ENCODE data around the gene UCP2.

The UCP2 gene

GRCh38 chr11:73962101-73962705 lies 20.4 kb downstream of the UCP2 start:
- intact Hi-C loops (cut with micrococcal nuclease): loop anchor here (5.0 to 10.0 kb wide), 2 partner anchors 130 to 483 kb away; no protein-coding TSS in a partner anchor

GRCh38 chr11:73961321-73961720 lies 21.3 kb downstream of the UCP2 start:
- no peak overlapping the region for H3K4me3 Mint-ChIP-seq
- H3K27ac Mint-ChIP-seq: no peak overlapping the region
- H3K4me1 Mint-ChIP-seq (ENCODE audit: low read depth): peaks cover 11% of the 10 kb centered on the region
- peaks cover 35% of the 10 kb centered on the region for H3K27me3 Mint-ChIP-seq
- intact Hi-C loops (cut with micrococcal nuclease): loop anchor here (5.0 to 10.0 kb wide), 2 partner anchors 131 to 483 kb away; no protein-coding TSS in a partner anchor
- H3K9me3 Mint-ChIP-seq: no peaks in the 10 kb centered on the region
- H3K36me3 Mint-ChIP-seq (ENCODE audit: low read depth): no peaks in the 10 kb centered on the region

More at GRCh38 chr11:73962101-73962705, 20.4 kb downstream of the UCP2 start:
- Mint-ChIP-seq H3K27ac (no peak overlapping the region), H3K4me1 (ENCODE audit: low read depth) (peaks cover 10% of the 10 kb centered on the region), H3K4me3 (no peak overlapping the region), H3K36me3 (ENCODE audit: low read depth) (no peaks in the 10 kb centered on the region), H3K9me3 (no peaks in the 10 kb centered on the region), H3K27me3 (peaks cover 26% of the 10 kb centered on the region)

GRCh38 chr11:73958521-73959141 lies 24.0 kb downstream of the UCP2 start:
- no peak overlapping the region for H3K27ac Mint-ChIP-seq
- no peak overlapping the region for H3K4me3 Mint-ChIP-seq
- intact Hi-C loops (cut with micrococcal nuclease): no loop called here
- H3K9me3 Mint-ChIP-seq: no peaks in the 10 kb centered on the region
- no peaks in the 10 kb centered on the region for H3K36me3 Mint-ChIP-seq (ENCODE audit: low read depth)
- peaks cover 27% of the 10 kb centered on the region for H3K27me3 Mint-ChIP-seq
- H3K4me1 Mint-ChIP-seq (ENCODE audit: low read depth): peaks cover 5% of the 10 kb centered on the region

GRCh38 chr11:73957654-73958361 lies 24.8 kb downstream of the UCP2 start:
- Mint-ChIP-seq H3K4me3 (no peak overlapping the region), H3K9me3 (no peaks in the 10 kb centered on the region), H3K4me1 (ENCODE audit: low read depth) (peaks cover 5% of the 10 kb centered on the region), H3K27ac (no peak overlapping the region), H3K36me3 (ENCODE audit: low read depth) (no peaks in the 10 kb centered on the region), H3K27me3 (peaks cover 27% of the 10 kb centered on the region)
- intact Hi-C loops (cut with micrococcal nuclease): no loop called here

GRCh38 chr11:73956876-73957653 lies 25.6 kb downstream of the UCP2 start:
- Mint-ChIP-seq H3K4me1 (ENCODE audit: low read depth) (peaks cover 5% of the 10 kb centered on the region), H3K27me3 (peaks cover 27% of the 10 kb centered on the region), H3K36me3 (ENCODE audit: low read depth) (no peaks in the 10 kb centered on the region), H3K27ac (no peak overlapping the region), H3K9me3 (no peaks in the 10 kb centered on the region), H3K4me3 (no peak overlapping the region)
- intact Hi-C loops (cut with micrococcal nuclease): no loop called here

GRCh38 chr11:73951797-73952196 lies 30.8 kb downstream of the UCP2 start:
- H3K4me3 Mint-ChIP-seq: no peak overlapping the region
- no peaks in the 10 kb centered on the region for H3K36me3 Mint-ChIP-seq (ENCODE audit: low read depth)
- H3K4me1 Mint-ChIP-seq (ENCODE audit: low read depth): peaks cover 5% of the 10 kb centered on the region
- no peak overlapping the region for H3K27ac Mint-ChIP-seq
- intact Hi-C loops (cut with micrococcal nuclease): no loop called here
- H3K9me3 Mint-ChIP-seq: no peaks in the 10 kb centered on the region
- H3K27me3 Mint-ChIP-seq: peaks cover 10% of the 10 kb centered on the region

- Mint-ChIP-seq H3K4me3 (no peak within 1 kb of the TSS), H3K27me3 (peaks cover 3% of the 10 kb centered on the region), H3K9me3 (no peaks in the 10 kb centered on the region), H3K36me3 (ENCODE audit: low read depth) (no peaks in the 10 kb centered on the region), H3K4me1 (ENCODE audit: low read depth) (peaks cover 2% of the 10 kb centered on the region), H3K27ac (no peak within 1 kb of the TSS)
- intact Hi-C loops (cut with micrococcal nuclease): no loop called here
These were observed 31.6 kb downstream of the UCP2 start, which contains the start of gene DNAJB13 for GRCh38 chr11:73950869-73951710. TSS of gene DNAJB13 (plus strand) at chr11:73951026. CDS start at chr11:73951070, 44 bp downstream.

GRCh38 chr11:73949912-73950311 lies 32.7 kb downstream of the UCP2 start:
- Mint-ChIP-seq H3K4me1 (ENCODE audit: low read depth) (peaks cover 2% of the 10 kb centered on the region), H3K4me3 (no peak overlapping the region), H3K27ac (no peak overlapping the region), H3K9me3 (no peaks in the 10 kb centered on the region), H3K36me3 (ENCODE audit: low read depth) (no peaks in the 10 kb centered on the region), H3K27me3 (no peaks in the 10 kb centered on the region)
- intact Hi-C loops (cut with micrococcal nuclease): no loop called here

GRCh38 chr11:73949246-73949645 lies 33.4 kb downstream of the UCP2 start:
- intact Hi-C loops (cut with micrococcal nuclease): no loop called here
- Mint-ChIP-seq H3K9me3 (no peaks in the 10 kb centered on the region), H3K36me3 (ENCODE audit: low read depth) (no peaks in the 10 kb centered on the region), H3K4me3 (no peak overlapping the region), H3K4me1 (ENCODE audit: low read depth) (peaks cover 5% of the 10 kb centered on the region), H3K27me3 (no peaks in the 10 kb centered on the region), H3K27ac (no peak overlapping the region)

GRCh38 chr11:73946798-73947458 lies 35.7 kb downstream of the UCP2 start:
- intact Hi-C loops (cut with micrococcal nuclease): no loop called here
- Mint-ChIP-seq H3K36me3 (ENCODE audit: low read depth) (no peaks in the 10 kb centered on the region), H3K27ac (no peak overlapping the region), H3K27me3 (no peaks in the 10 kb centered on the region), H3K4me1 (ENCODE audit: low read depth) (peaks cover 5% of the 10 kb centered on the region), H3K9me3 (peaks cover 3% of the 10 kb centered on the region), H3K4me3 (no peak overlapping the region)

- Mint-ChIP-seq H3K9me3 (peaks cover 14% of the 10 kb centered on the region), H3K36me3 (ENCODE audit: low read depth) (peaks cover 7% of the 10 kb centered on the region), H3K4me3 (no peak overlapping the region), H3K4me1 (ENCODE audit: low read depth) (peaks cover 5% of the 10 kb centered on the region), H3K27me3 (no peaks in the 10 kb centered on the region), H3K27ac (no peak overlapping the region)
- intact Hi-C loops (cut with micrococcal nuclease): no loop called here
These were observed 37.2 kb downstream of the UCP2 start for GRCh38 chr11:73945396-73945795.

GRCh38 chr11:73944901-73945300 lies 37.7 kb downstream of the UCP2 start:
- Mint-ChIP-seq H3K4me3 (no peak overlapping the region), H3K36me3 (ENCODE audit: low read depth) (peaks cover 7% of the 10 kb centered on the region), H3K4me1 (ENCODE audit: low read depth) (peaks cover 5% of the 10 kb centered on the region), H3K27ac (no peak overlapping the region), H3K9me3 (peaks cover 14% of the 10 kb centered on the region), H3K27me3 (no peaks in the 10 kb centered on the region)
- intact Hi-C loops (cut with micrococcal nuclease): no loop called here

- Mint-ChIP-seq H3K4me3 (no peak overlapping the region), H3K4me1 (ENCODE audit: low read depth) (peaks cover 5% of the 10 kb centered on the region), H3K27ac (no peak overlapping the region), H3K27me3 (no peaks in the 10 kb centered on the region), H3K36me3 (ENCODE audit: low read depth) (peaks cover 7% of the 10 kb centered on the region), H3K9me3 (peaks cover 17% of the 10 kb centered on the region)
- intact Hi-C loops (cut with micrococcal nuclease): no loop called here
These were observed 38.6 kb downstream of the UCP2 start for GRCh38 chr11:73944085-73944484.
